Stomach (tissue), 9 donors: ENCODE measurements around the gene CABLES2. TPM values are rescaled to one million over a fixed set of nuclear protein-coding genes. Genes with fewer than 3 reads are reported as not detected.

Experiments
- DNase-seq, 2 donors: peaks; one replicate each; pipeline versions ENCODE4 v3.0.0 to v3.0.0-alpha.2; 2013 to 2019
- H3K27ac ChIP-seq, 5 donors: fragments of 200-600 bp in 4 of 5; sonication (generic) in 4 of 5; one replicate each; pipeline ENCODE4 v1.5.1; 2013 to 2019; ENCODE audit warnings: mild to moderate bottlenecking in 1 of 5, moderate library complexity in 1 of 5
- H3K27me3 ChIP-seq, 3 donors: fragments of 200-600 bp; sonication (generic); one replicate each; pipeline ENCODE4 v1.5.1; 2017 to 2019; ENCODE audit warnings: mixed run types in 1 of 3
- H3K36me3 ChIP-seq, 4 donors: fragments of 200-600 bp; sonication (generic); 1 replicate in 3 of 4; 2 replicates in 1 of 4; pipeline ENCODE4 v1.5.1; 2016 to 2019
- H3K4me1 ChIP-seq, 4 donors: fragments of 200-600 bp; sonication (generic); one replicate each; pipeline ENCODE4 v1.5.1; 2016 to 2019
- H3K4me3 ChIP-seq, 4 donors: fragments of 200-600 bp; sonication (generic) in 3 of 4; one replicate each; pipeline ENCODE4 v1.5.1; 2016 to 2019; ENCODE audit warnings: mild to moderate bottlenecking in 1 of 4
- H3K9me3 ChIP-seq, 4 donors: fragments of 200-600 bp; sonication (generic); one replicate each; pipeline ENCODE4 v1.5.1; 2016 to 2019
- EP300 ChIP-seq: sonication (generic); formaldehyde crosslinking; IDR thresholded peaks from one replicate; pipeline ENCODE4 v1.6.1; 2017; ENCODE audit warnings: antibody characterized with exemption
- POLR2A ChIP-seq, 4 donors: fragments of 450-650 bp; IDR thresholded peaks; one replicate each; pipeline ENCODE4 v1.6.1; 2016; ENCODE audit warnings: antibody characterized with exemption in 4 of 4, control low read depth in 2 of 4, mild to moderate bottlenecking in 1 of 4, moderate library complexity in 1 of 4
- POLR2AphosphoS5 ChIP-seq, 3 donors: sonication (generic); formaldehyde crosslinking; IDR thresholded peaks; one replicate each; pipeline ENCODE4 v1.6.1; 2016; ENCODE audit warnings: antibody characterized with exemption in 3 of 3
- WGBS, 5 donors: extraction: QIAGEN DNeasy Blood & Tissue Kit in 3 of 5; methylation state at CpG; one replicate each; pipeline versions ENCODE4 v1.1.5 to v1.1.7; 2013 to 2018; 5-methylcytosine and 5-hydroxymethylcytosine counted together
- intact Hi-C: fragments of 100-400 bp; cut with DNase I; formaldehyde crosslinking; loops from one replicate; pipeline ENCODE4 v1.15.1; 2023; ENCODE audit warnings: low total_unique reads
- polyA plus RNA-seq, 3 donors: library from polyadenylated mRNA; stranded (reverse); fragments of 200-250 nt; gene quantifications; one replicate each; pipeline ENCODE4 v1.2.3, GENCODE V29; 2013
- total RNA-seq, 5 donors: library from RNA; depleted of rRNA; stranded (reverse); fragments of >200 nt; gene quantifications; one replicate each; pipeline versions ENCODE4 v1.1.0 to v1.2.3, GENCODE V29; 2014 to 2016
- TF ChIP-seq, protein P1 (sequence below), 7 experiments: fragments of 450-650 bp in 4 of 7; fragments of 200-600 bp in 3 of 7; sonication (generic) in 3 of 7; IDR thresholded peaks; one replicate each; pipeline ENCODE4 v1.5.1; 2016 to 2019; ENCODE audit warnings: antibody characterized with exemption in 7 of 7, control low read depth in 2 of 7, mild to moderate bottlenecking in 1 of 7
- donor health status: healthy with polysubstance abuse.
- donor health status: Bipolar disorder and iron deficiency.
- donor health status: healthy.

Gene CABLES2
- total and polyA plus RNA-seq, 8 donors: 0.55 to 7.8 (median 1.9) TPM

GRCh38 chr20:62393335-62393665, 13.8 kb downstream of the CABLES2 start:
- WGBS, 5 donors: 72 to 84% (median 83%) methylated on average over 12 of the region's 12 CpGs
- Histone ChIP-seq H3K27ac (no peak overlapping the region), H3K4me1 (peaks cover 0 to 14% (median 5%) of the 10 kb centered on the region in 4 donors), H3K36me3 (peaks cover 13 to 87% (median 78%) of the 10 kb centered on the region in 4 donors), H3K27me3 (no peaks in the 10 kb centered on the region), H3K4me3 (no peak overlapping the region), H3K9me3 (no peaks in the 10 kb centered on the region)
- intact Hi-C loops: no loop called here
- no peak for DNase-seq
- TF ChIP-seq EP300: no peak
- TF ChIP-seq POLR2AphosphoS5 (IDR thresholded peaks at IDR 0.05): no peak
- TF ChIP-seq, protein P1, sequence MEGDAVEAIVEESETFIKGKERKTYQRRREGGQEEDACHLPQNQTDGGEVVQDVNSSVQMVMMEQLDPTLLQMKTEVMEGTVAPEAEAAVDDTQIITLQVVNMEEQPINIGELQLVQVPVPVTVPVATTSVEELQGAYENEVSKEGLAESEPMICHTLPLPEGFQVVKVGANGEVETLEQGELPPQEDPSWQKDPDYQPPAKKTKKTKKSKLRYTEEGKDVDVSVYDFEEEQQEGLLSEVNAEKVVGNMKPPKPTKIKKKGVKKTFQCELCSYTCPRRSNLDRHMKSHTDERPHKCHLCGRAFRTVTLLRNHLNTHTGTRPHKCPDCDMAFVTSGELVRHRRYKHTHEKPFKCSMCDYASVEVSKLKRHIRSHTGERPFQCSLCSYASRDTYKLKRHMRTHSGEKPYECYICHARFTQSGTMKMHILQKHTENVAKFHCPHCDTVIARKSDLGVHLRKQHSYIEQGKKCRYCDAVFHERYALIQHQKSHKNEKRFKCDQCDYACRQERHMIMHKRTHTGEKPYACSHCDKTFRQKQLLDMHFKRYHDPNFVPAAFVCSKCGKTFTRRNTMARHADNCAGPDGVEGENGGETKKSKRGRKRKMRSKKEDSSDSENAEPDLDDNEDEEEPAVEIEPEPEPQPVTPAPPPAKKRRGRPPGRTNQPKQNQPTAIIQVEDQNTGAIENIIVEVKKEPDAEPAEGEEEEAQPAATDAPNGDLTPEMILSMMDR (IDR thresholded peaks at IDR 0.05): no peak
- TF ChIP-seq POLR2A (IDR thresholded peaks at IDR 0.05): no peak

GRCh38 chr20:62392621-62393334, 14.3 kb downstream of the CABLES2 start:
- no peaks in the 10 kb centered on the region for H3K27me3 ChIP-seq
- no peak for TF ChIP-seq POLR2AphosphoS5 (IDR thresholded peaks at IDR 0.05)
- no peak for TF ChIP-seq EP300
- no peak for TF ChIP-seq POLR2A (IDR thresholded peaks at IDR 0.05)
- DNase-seq: no peak
- WGBS, 5 donors: 87 to 91% (median 89%) methylated on average over 19 to 21 of the region's 21 CpGs
- H3K27ac ChIP-seq: no peak overlapping the region
- intact Hi-C loops: no loop called here
- no peak overlapping the region for H3K4me3 ChIP-seq
- no peaks in the 10 kb centered on the region for H3K9me3 ChIP-seq
- H3K36me3 ChIP-seq: peaks cover 14 to 89% (median 83%) of the 10 kb centered on the region in 4 donors
- H3K4me1 ChIP-seq: peaks cover 3 to 19% (median 10%) of the 10 kb centered on the region in 4 donors

GRCh38 chr20:62392077-62392418, 15.0 kb downstream of the CABLES2 start:
- TF ChIP-seq, protein P1 (IDR thresholded peaks at IDR 0.05): no peak
- TF ChIP-seq POLR2A (IDR thresholded peaks at IDR 0.05) (no peak), POLR2AphosphoS5 (IDR thresholded peaks at IDR 0.05) (no peak), EP300 (no peak)
- Histone ChIP-seq H3K36me3 (peaks cover 14 to 89% (median 83%) of the 10 kb centered on the region in 4 donors), H3K4me1 (peaks cover 8 to 24% (median 15%) of the 10 kb centered on the region in 4 donors), H3K9me3 (no peaks in the 10 kb centered on the region), H3K27ac (no peak overlapping the region), H3K4me3 (no peak overlapping the region), H3K27me3 (no peaks in the 10 kb centered on the region)
- DNase-seq: no peak
- 85 to 91% (median 90%) methylated on average over 10 of the region's 10 CpGs for WGBS, 5 donors
- intact Hi-C loops: no loop called here

GRCh38 chr20:62391165-62392076, 15.7 kb downstream of the CABLES2 start:
- Histone ChIP-seq H3K9me3 (no peaks in the 10 kb centered on the region), H3K27ac (peak overlapping the region in 1 of 5 donors; percentile 9), H3K36me3 (peaks cover 14 to 83% (median 83%) of the 10 kb centered on the region in 4 donors), H3K4me3 (no peak overlapping the region), H3K4me1 (peaks cover 8 to 24% (median 16%) of the 10 kb centered on the region in 4 donors), H3K27me3 (no peaks in the 10 kb centered on the region)
- TF ChIP-seq, protein P1 (IDR thresholded peaks at IDR 0.05): no peak
- no peak for TF ChIP-seq EP300
- no peak for TF ChIP-seq POLR2AphosphoS5 (IDR thresholded peaks at IDR 0.05)
- no peak for TF ChIP-seq POLR2A (IDR thresholded peaks at IDR 0.05)
- DNase-seq: peak in 1 of 2 donors; percentile 64
- intact Hi-C loops: no loop called here
- 72 to 87% (median 76%) methylated on average over 39 to 44 of the region's 44 CpGs for WGBS, 5 donors
